T-helper 2 cell (primary cell): ENCODE results near the gene BRD3.
"Not testable (repeated sequence)": the region's sequence is repeated elsewhere in the genome, so short reads cannot be mapped to it uniquely, and the experiment has no call there.

Experiments used
- DNase-seq, 5 experiments: peaks; one replicate each; pipeline versions ENCODE4 v3.0.0 to v3.0.0-alpha.2; 2012 to 2022

BRD3 gene

DNA sequence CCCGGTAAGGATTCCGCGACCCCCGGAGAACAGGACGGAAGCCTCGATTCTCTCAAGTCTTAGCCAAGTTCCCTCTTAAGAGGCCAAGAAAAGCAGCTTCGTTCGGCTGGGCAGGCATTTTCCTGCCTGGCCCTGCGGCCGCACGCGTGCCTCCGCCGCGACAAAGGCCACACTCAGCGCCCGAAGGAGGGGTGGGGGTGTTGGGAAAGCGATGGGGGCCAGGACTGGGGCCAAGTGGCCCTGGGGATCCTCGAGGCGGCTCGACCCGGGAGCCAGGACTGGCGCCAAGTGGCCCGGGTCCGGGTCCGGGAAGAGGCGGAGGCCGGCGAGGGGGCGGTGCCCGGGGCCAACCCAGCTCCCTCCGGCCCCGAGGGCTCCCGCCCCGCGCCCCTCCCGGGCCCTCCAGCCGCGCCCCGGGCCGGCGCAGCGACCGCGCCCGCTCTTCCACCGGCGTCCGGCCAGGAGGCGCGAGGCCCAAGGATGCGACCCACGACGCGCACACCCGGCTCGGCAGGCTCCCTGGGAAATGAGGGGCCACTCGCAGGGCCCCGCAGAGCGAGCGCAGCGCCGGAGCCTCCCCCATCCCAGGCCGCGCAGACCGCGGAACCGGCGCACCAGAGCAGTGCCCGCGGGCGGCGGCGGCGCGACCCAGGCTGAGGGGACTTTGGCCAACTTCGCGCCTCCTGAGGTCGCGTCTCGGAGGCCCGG, 76.5 kb downstream of the BRD3 start:
- DNase-seq = no peak

- DNase-seq = no peak
These were observed 77.2 kb downstream of the BRD3 start for GRCh38 chr9:133990366-133991213.

DNA sequence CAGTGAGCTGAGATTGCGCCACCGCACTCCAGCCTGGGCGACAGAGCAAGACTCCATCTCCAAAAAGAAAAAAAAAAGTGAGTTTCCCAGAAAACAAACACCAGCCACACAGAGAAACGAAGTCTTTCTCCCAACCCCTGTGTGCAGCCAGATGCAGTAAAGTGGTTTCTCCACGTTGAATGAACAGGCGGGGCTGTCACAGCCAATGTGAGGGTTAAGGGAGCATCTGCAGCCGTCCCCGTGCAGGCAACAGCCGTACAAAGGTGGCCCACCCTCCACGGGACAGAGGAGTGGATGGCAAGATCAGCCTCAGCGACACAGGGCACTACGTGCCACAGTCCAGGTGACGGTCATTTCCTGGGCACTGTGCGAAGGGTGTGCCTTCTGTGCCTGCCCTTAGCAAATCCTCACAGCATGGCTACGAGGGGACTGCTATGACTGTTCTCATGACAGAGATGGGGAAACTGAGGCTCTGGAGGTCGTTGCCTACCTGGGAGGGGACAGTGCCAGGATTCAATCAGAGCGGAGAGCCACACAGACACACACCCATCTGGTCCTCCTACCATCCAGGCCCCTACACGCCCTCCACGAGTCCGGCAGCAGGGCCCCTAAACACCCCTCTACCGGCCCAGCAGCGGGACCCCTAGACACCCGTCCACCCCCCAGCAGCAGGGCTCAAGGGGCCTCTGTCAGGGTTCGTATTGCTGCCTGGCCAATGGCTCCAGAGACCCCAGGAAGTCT, 78.0 kb downstream of the BRD3 start:
- no peak for DNase-seq

DNA sequence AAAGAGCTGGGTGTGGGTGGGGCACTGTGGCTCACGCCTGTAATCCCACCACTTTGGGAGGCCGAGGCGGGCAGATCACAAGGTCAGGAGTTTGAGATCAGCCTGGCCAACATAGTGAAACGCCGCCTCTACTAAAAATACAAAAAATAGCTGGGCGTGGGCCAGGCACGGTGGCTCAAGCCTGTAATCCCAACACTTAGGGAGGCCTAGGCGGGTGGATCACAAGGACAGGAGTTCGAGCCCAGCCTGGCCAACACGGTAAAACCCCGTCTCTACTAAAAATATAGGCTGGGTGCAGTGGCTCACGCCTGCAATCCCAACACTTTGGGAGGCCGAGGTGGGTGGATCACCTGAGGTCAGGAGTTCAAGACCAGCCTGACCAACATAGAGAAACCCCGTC, 79.1 kb downstream of the BRD3 start:
- not testable (repeated sequence) for DNase-seq

GRCh38 chr9:133987946-133988665, 79.7 kb downstream of the BRD3 start:
- no peak for DNase-seq

- no peak for DNase-seq
These were observed 80.4 kb downstream of the BRD3 start for GRCh38 chr9:133987446-133987788.

DNA sequence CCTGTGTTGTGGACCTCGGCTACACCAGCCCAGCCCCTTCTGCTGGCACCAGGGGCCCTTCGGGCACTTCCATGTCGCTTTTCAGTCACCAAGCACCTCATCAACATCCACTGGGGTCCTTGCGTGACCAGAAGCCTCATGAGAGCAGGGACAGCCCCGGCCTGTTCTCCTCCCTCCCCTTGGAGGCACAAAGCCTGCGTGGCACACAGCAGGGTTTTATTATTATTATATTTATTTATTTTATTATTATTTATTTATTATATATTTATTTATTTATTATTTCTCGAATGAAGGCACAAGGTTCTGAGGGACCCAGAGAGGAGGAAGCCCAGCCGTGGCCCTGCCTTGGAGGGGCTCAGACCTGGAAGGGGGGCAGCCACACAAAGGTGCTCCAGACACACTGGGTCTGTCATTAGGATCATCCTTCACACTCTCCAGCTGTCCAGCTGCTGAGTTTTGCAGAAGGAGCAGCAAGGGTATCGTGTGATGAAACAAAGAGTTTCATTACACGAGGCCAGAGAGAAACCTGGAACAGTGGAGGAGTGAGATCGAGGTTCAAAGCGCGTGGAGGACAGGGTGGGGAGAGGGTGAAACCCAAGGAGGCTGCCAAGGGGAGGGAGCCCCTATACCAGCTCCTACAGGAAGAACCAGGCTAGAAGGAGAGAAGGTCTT, 80.9 kb downstream of the BRD3 start:
- no peak for DNase-seq

DNA sequence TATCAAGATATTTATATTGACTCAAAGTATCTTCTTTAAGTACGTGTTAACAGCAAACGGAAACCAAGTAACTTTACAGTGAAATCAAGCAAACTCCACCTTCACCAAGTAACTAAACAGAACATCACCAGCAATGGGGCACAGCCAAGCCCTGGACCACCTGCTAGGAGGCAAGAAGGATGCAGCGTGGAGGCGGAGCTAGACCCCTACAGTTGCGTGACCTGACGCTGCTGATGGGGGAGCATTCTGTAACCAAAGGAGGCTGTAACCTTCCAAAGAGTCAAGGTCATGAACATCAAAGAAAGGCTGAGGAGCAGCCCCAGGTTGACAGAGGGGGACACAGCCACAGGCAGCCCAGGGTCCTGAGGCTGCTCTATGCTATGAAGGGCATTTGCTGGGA, 81.8 kb downstream of the BRD3 start:
- DNase-seq = no peak

- no peak for DNase-seq
These were observed 84.7 kb downstream of the BRD3 start for GRCh38 chr9:133982971-133983720.

GRCh38 chr9:133981958-133982681, 85.7 kb downstream of the BRD3 start:
- peak in 1 of 5 experiments; percentile 2 for DNase-seq

DNA sequence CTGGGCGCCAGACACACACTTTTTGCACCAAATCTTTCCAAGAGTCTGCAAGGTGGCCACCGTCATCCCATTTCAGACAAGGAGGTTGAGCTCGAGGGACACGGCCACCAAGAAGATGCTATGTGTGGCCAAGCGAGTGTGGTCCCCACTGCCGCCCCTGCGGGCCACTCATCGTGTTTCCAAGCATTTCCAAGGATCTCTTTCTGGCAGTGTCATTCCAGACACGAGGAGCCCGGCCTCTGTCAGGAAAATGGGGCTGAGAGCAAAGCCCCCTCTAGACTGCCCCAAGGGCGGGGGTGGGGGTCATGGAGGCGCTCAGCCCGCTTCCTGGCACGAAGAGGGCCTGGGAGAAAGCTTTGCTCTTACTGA, 86.3 kb downstream of the BRD3 start:
- DNase-seq = no peak

- no peak for DNase-seq
These were observed 86.8 kb downstream of the BRD3 start for GRCh38 chr9:133980864-133981588.
